HepG2 (cell line): ENCODE measurements around the gene MAGI1. TPM values are rescaled to one million over a fixed set of nuclear protein-coding genes. Genes with fewer than 3 reads are reported as not detected.

Experiments
- ATAC-seq: fragments of 200-7000 bp; cut with Tn5 transposase; 3 replicates; pipeline ENCODE4 v1.9.1; 2020; ENCODE audit warnings: mild to moderate bottlenecking, moderate library complexity
- BruUV-seq: library from RNA; stranded (reverse); fragments of 400-500 nt; replicated peaks from 2 replicates; lab custom pipeline; 2021; lab: Mats Ljungman, UMichigan
- CTCF ChIA-PET: fragments of 300-600 bp; formaldehyde crosslinking; extraction: SDS; loops from one replicate; lab custom pipeline; 2021; ENCODE audit warnings: low total read pairs, inconsistent platforms, low intra/inter-chr PET ratio; lab: Yijun Ruan, JAX
- POLR2A ChIA-PET: fragments of 350-600 bp; sonication (Branson Sonifier 250); formaldehyde crosslinking; loops from one replicate; lab custom pipeline; 2020; ENCODE audit warnings: antibody characterized with exemption, inconsistent platforms; lab: Yijun Ruan, JAX
- DNase-seq: peaks from one replicate; pipeline ENCODE4 v3.0.0-alpha.2; 2015; ENCODE audit warnings: low spot score
- FAIRE-seq: peaks from 3 replicates; lab custom pipeline; 2011; peaks lifted over from hg19 to GRCh38; lab: Jason Lieb, UNC
- H2AFZ ChIP-seq: one replicate; pipeline ENCODE4 v1.6.1; 2011; ENCODE audit warnings: low read length, inconsistent platforms
- H3K27ac ChIP-seq: fragments of 300-600 bp; 3 replicates; pipeline ENCODE4 v1.8.0; 2011; ENCODE audit warnings: mixed run types, mild to moderate bottlenecking, mixed read lengths, low read length, inconsistent platforms; ENCODE audit not compliant: insufficient read depth; ENCODE audit errors: extremely low read length
- H3K27me3 ChIP-seq, 2 experiments: fragments of 200-600 bp in 1 of 2; 2 replicates in 1 of 2; 3 replicates in 1 of 2; pipeline versions ENCODE4 v1.6.0 to v1.8.0; 2011; ENCODE audit warnings: low read length in 2 of 2, mild to moderate bottlenecking in 2 of 2, moderate library complexity in 2 of 2, inconsistent platforms in 1 of 2; ENCODE audit not compliant: insufficient read depth in 2 of 2, control insufficient read depth in 1 of 2
- H3K36me3 ChIP-seq, 2 experiments: fragments of 200-600 bp in 1 of 2; replicated peaks in 1 of 2; 2 replicates in 1 of 2; 3 replicates in 1 of 2; pipeline versions ENCODE4 v1.5.1 to v1.8.0; 2011; ENCODE audit warnings: low read length in 2 of 2, inconsistent platforms in 1 of 2; ENCODE audit not compliant: insufficient read depth in 2 of 2, control insufficient read depth in 1 of 2
- H3K4me1 ChIP-seq: 2 replicates; pipeline ENCODE4 v1.5.1; 2012; ENCODE audit warnings: low read length, inconsistent platforms; ENCODE audit not compliant: insufficient read depth
- H3K4me2 ChIP-seq: 2 replicates; pipeline ENCODE4 v1.6.0; 2011; ENCODE audit warnings: low read depth, low read length, inconsistent platforms
- H3K4me3 ChIP-seq, 3 experiments: fragments of 200-600 bp in 1 of 3; sonication (generic), shearing (Covaris generic) in 1 of 3; replicated peaks in 1 of 3; 2 replicates each; pipeline ENCODE4 v1.5.1; 2011 to 2016; ENCODE audit warnings: low read length in 3 of 3, inconsistent platforms in 2 of 3, low read depth in 2 of 3, mild to moderate bottlenecking in 2 of 3, control low read depth in 1 of 3, mixed read lengths in 1 of 3; ENCODE audit not compliant: insufficient read depth in 1 of 3
- H3K79me2 ChIP-seq: one replicate; pipeline ENCODE4 v1.6.1; 2011; ENCODE audit warnings: low read length, inconsistent platforms; ENCODE audit not compliant: insufficient read depth
- H3K9ac ChIP-seq: 2 replicates; pipeline ENCODE4 v1.6.0; 2011; ENCODE audit warnings: mild to moderate bottlenecking, low read depth, low read length, inconsistent platforms; ENCODE audit not compliant: insufficient read depth
- H3K9me3 ChIP-seq: 2 replicates; pipeline ENCODE4 v1.5.1; 2012; ENCODE audit warnings: mild to moderate bottlenecking, low read length
- H4K20me1 ChIP-seq: 2 replicates; pipeline ENCODE4 v1.6.0; 2011; ENCODE audit warnings: inconsistent platforms, mild to moderate bottlenecking, low read length, moderate library complexity; ENCODE audit not compliant: insufficient read depth
- DPF2 ChIP-seq: sonication (generic); formaldehyde crosslinking; IDR thresholded peaks from 2 replicates; pipeline ENCODE4 v1.4.0; 2020; ENCODE audit warnings: mild to moderate bottlenecking, low read depth, missing genetic modification reagents, borderline replicate concordance
- ELF1 ChIP-seq: sonication (generic); formaldehyde crosslinking; IDR thresholded peaks from 2 replicates; pipeline ENCODE4 v1.4.0; 2020; ENCODE audit warnings: missing genetic modification reagents
- JUN ChIP-seq: sonication (generic); formaldehyde crosslinking; IDR thresholded peaks from 2 replicates; pipeline ENCODE4 v1.4.0; 2020; ENCODE audit warnings: mild to moderate bottlenecking, missing genetic modification reagents
- KLF12 ChIP-seq: sonication (generic); formaldehyde crosslinking; IDR thresholded peaks from 2 replicates; pipeline ENCODE4 v1.4.0; 2020; ENCODE audit warnings: missing genetic modification reagents, borderline replicate concordance
- MATR3 ChIP-seq: sonication (generic); formaldehyde crosslinking; IDR thresholded peaks from 2 replicates; pipeline ENCODE4 v1.4.0; 2020; ENCODE audit warnings: missing genetic modification reagents
- POLR2AphosphoS2 ChIP-seq: IDR thresholded peaks from 2 replicates; pipeline ENCODE4 v1.6.1; 2011; ENCODE audit warnings: low read depth, low read length, improper control_type of control experiment
- TSC22D2 ChIP-seq: sonication (generic); formaldehyde crosslinking; IDR thresholded peaks from 2 replicates; pipeline ENCODE4 v1.5.1; 2020; ENCODE audit warnings: missing genetic modification reagents, mild to moderate bottlenecking, borderline replicate concordance
- ZNF430 ChIP-seq: sonication (generic); formaldehyde crosslinking; IDR thresholded peaks from 2 replicates; pipeline ENCODE4 v1.9.0; 2021; ENCODE audit warnings: mild to moderate bottlenecking, missing genetic modification reagents
- ZNF569 ChIP-seq: sonication (generic); formaldehyde crosslinking; IDR thresholded peaks from 2 replicates; pipeline ENCODE4 v1.5.0; 2020; ENCODE audit warnings: mild to moderate bottlenecking, missing genetic modification reagents, moderate library complexity, borderline replicate concordance
- ZNF660 ChIP-seq: sonication (generic); formaldehyde crosslinking; IDR thresholded peaks from 2 replicates; pipeline ENCODE4 v1.5.1; 2020; ENCODE audit warnings: mild to moderate bottlenecking, low read depth, missing genetic modification reagents, borderline replicate concordance
- ZNF792 ChIP-seq: IDR thresholded peaks from 2 replicates; pipeline ENCODE4 v1.6.1; 2016
- ZSCAN12 ChIP-seq: sonication (generic); formaldehyde crosslinking; IDR thresholded peaks from 2 replicates; pipeline ENCODE4 v1.9.0; 2021; ENCODE audit warnings: mild to moderate bottlenecking, missing genetic modification reagents
- WGBS: methylation state at CpG from one replicate; pipeline ENCODE4 v1.1.6; 2017; ENCODE audit warnings: low lambda C conversion rate; 5-methylcytosine and 5-hydroxymethylcytosine counted together
- in situ Hi-C: cut with HindIII; loops from 2 replicates; pipeline ENCODE4 v1.10.0; 2017; ENCODE audit warnings: low pct_unique_long_range_greater_than_20kb; ENCODE audit not compliant: extremely low pct_ligation_motif_present
- intact Hi-C: fragments of 100-400 bp; cut with micrococcal nuclease; formaldehyde crosslinking; loops from one replicate; pipeline ENCODE4 v1.10.0; 2022; ENCODE audit not compliant: unreplicated experiment
- polyA plus RNA-seq, 8 experiments: library from polyadenylated mRNA; depleted of rRNA in 3 of 8; stranded (reverse) in 7 of 8; unstranded in 1 of 8; fragments of >200 nt; fragmentation: Illumina TruSeq in 4 of 8; extraction: Trizol in 4 of 8; gene quantifications; 2 replicates each; pipeline versions ENCODE4 v1.2.1 to v1.2.3, GENCODE V29; 2011 to 2016; ENCODE audit warnings: low read depth in 4 of 8, missing spikeins in 1 of 8, mixed read lengths in 1 of 8; ENCODE audit not compliant: insufficient read depth in 1 of 8
- total RNA-seq, 5 experiments: library from RNA; depleted of rRNA; stranded (reverse); fragments of >200 nt; fragmentation: Illumina TruSeq; extraction: Trizol; gene quantifications; 2 replicates each; pipeline ENCODE4 v1.2.3, GENCODE V29; 2016; ENCODE audit warnings: low read depth in 1 of 5
- TF ChIP-seq, protein P1 (sequence below): sonication (generic); formaldehyde crosslinking; IDR thresholded peaks from 2 replicates; pipeline ENCODE4 v1.5.0; 2020; ENCODE audit warnings: mild to moderate bottlenecking, missing genetic modification reagents
- TF ChIP-seq, protein P2 (sequence below): IDR thresholded peaks from 2 replicates; pipeline ENCODE4 v1.6.1; 2016; ENCODE audit warnings: low read depth
- TF ChIP-seq, protein P3 (sequence below): sonication (generic); formaldehyde crosslinking; IDR thresholded peaks from 2 replicates; pipeline ENCODE4 v1.5.0; 2020; ENCODE audit warnings: mild to moderate bottlenecking, missing genetic modification reagents, moderate library complexity
- TF ChIP-seq, protein P4 (sequence below): IDR thresholded peaks from 2 replicates; pipeline ENCODE4 v1.6.1; 2018; ENCODE audit warnings: missing genetic modification reagents, mild to moderate bottlenecking, missing compliant biosample characterization
- TF ChIP-seq, protein P5 (sequence below): sonication (generic); formaldehyde crosslinking; IDR thresholded peaks from 2 replicates; pipeline ENCODE4 v1.4.0; 2020; ENCODE audit warnings: missing genetic modification reagents

Gene MAGI1
- total and polyA plus RNA-seq, 2 of the 13 experiments (the other 11 are each of a cell fraction or from before 2014, with no cell fraction given) = 22.2 to 26.0 TPM

DNA sequence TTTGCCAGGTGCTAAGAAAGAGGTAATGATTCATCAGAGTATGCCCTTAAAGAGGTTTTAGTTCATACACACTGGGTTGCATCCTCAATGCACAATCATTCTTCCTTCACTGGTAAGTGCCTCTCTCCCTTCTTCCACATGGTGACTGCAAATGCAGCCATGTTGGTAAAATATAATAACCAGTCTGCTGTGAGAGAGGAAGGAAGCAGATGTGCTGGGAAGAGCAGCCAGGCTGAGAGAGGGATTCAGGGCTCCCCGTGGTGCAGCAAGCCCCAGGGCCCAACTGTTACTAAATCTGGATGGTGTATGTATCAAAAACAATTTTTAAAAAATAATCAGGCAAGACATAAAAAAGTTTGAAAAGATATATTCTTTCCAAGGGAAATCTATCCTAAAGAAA lies 498.1 kb downstream of the MAGI1 start:
- BruUV-seq = no TSS peak
- peaks cover 7% of the 10 kb centered on the region; the same call in 1 of the 2 replicates for H3K4me1 ChIP-seq
- H3K4me3 ChIP-seq = no peak overlapping the region
- no peak overlapping the region for H2AFZ ChIP-seq
- POLR2A ChIA-PET = no interaction called here
- no peak overlapping the region for H3K4me2 ChIP-seq
- CTCF ChIA-PET = no interaction called here
- DNase-seq (no peak), FAIRE-seq (no peak), ATAC-seq (no peak)
- intact Hi-C loops = no loop called here
- no peaks in the 10 kb centered on the region for H3K9me3 ChIP-seq
- H3K27ac ChIP-seq = no peak overlapping the region
- 100% methylated on average over 1 of the region's 1 CpG for WGBS
- H4K20me1 ChIP-seq = peaks cover 25% of the 10 kb centered on the region
- H3K9ac ChIP-seq = no peak overlapping the region
- H3K79me2 ChIP-seq = peaks cover 12% of the 10 kb centered on the region
- no peaks in the 10 kb centered on the region for H3K27me3 ChIP-seq
- no peaks in the 10 kb centered on the region for H3K36me3 ChIP-seq
- in situ Hi-C loops = no loop called here
- TF ChIP-seq DPF2 (CRISPR knock-in tag) (no peak), MATR3 (CRISPR knock-in tag) (no peak), POLR2AphosphoS2 (no peak), ZNF430 (CRISPR knock-in tag) (no peak), ZNF660 (CRISPR knock-in tag) (no peak), TSC22D2 (CRISPR knock-in tag) (no peak), ELF1 (CRISPR knock-in tag) (no peak), JUN (no peak), ZNF569 (CRISPR knock-in tag) (no peak), KLF12 (no peak), ZNF792 (CRISPR knock-in tag) (no peak), ZSCAN12 (CRISPR knock-in tag) (no peak)
- TF ChIP-seq, protein P1, sequence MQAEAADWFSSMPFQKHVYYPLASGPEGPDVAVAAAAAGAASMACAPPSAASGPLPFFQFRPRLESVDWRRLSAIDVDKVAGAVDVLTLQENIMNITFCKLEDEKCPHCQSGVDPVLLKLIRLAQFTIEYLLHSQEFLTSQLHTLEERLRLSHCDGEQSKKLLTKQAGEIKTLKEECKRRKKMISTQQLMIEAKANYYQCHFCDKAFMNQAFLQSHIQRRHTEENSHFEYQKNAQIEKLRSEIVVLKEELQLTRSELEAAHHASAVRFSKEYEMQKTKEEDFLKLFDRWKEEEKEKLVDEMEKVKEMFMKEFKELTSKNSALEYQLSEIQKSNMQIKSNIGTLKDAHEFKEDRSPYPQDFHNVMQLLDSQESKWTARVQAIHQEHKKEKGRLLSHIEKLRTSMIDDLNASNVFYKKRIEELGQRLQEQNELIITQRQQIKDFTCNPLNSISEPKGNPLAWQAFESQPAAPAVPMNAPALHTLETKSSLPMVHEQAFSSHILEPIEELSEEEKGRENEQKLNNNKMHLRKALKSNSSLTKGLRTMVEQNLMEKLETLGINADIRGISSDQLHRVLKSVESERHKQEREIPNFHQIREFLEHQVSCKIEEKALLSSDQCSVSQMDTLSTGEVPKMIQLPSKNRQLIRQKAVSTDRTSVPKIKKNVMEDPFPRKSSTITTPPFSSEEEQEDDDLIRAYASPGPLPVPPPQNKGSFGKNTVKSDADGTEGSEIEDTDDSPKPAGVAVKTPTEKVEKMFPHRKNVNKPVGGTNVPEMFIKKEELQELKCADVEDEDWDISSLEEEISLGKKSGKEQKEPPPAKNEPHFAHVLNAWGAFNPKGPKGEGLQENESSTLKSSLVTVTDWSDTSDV (CRISPR knock-in tag) = no peak
- TF ChIP-seq, protein P2, sequence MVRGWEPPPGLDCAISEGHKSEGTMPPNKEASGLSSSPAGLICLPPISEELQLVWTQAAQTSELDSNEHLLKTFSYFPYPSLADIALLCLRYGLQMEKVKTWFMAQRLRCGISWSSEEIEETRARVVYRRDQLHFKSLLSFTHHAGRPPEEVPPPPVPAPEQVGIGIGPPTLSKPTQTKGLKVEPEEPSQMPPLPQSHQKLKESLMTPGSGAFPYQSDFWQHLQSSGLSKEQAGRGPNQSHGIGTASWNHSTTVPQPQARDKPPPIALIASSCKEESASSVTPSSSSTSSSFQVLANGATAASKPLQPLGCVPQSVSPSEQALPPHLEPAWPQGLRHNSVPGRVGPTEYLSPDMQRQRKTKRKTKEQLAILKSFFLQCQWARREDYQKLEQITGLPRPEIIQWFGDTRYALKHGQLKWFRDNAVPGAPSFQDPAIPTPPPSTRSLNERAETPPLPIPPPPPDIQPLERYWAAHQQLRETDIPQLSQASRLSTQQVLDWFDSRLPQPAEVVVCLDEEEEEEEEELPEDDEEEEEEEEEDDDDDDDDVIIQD (CRISPR knock-in tag) = no peak
- TF ChIP-seq, protein P3, sequence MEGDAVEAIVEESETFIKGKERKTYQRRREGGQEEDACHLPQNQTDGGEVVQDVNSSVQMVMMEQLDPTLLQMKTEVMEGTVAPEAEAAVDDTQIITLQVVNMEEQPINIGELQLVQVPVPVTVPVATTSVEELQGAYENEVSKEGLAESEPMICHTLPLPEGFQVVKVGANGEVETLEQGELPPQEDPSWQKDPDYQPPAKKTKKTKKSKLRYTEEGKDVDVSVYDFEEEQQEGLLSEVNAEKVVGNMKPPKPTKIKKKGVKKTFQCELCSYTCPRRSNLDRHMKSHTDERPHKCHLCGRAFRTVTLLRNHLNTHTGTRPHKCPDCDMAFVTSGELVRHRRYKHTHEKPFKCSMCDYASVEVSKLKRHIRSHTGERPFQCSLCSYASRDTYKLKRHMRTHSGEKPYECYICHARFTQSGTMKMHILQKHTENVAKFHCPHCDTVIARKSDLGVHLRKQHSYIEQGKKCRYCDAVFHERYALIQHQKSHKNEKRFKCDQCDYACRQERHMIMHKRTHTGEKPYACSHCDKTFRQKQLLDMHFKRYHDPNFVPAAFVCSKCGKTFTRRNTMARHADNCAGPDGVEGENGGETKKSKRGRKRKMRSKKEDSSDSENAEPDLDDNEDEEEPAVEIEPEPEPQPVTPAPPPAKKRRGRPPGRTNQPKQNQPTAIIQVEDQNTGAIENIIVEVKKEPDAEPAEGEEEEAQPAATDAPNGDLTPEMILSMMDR (CRISPR knock-in tag) = no peak
- TF ChIP-seq, protein P4, sequence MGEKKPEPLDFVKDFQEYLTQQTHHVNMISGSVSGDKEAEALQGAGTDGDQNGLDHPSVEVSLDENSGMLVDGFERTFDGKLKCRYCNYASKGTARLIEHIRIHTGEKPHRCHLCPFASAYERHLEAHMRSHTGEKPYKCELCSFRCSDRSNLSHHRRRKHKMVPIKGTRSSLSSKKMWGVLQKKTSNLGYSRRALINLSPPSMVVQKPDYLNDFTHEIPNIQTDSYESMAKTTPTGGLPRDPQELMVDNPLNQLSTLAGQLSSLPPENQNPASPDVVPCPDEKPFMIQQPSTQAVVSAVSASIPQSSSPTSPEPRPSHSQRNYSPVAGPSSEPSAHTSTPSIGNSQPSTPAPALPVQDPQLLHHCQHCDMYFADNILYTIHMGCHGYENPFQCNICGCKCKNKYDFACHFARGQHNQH (CRISPR knock-in tag) = no peak
- TF ChIP-seq, protein P5, sequence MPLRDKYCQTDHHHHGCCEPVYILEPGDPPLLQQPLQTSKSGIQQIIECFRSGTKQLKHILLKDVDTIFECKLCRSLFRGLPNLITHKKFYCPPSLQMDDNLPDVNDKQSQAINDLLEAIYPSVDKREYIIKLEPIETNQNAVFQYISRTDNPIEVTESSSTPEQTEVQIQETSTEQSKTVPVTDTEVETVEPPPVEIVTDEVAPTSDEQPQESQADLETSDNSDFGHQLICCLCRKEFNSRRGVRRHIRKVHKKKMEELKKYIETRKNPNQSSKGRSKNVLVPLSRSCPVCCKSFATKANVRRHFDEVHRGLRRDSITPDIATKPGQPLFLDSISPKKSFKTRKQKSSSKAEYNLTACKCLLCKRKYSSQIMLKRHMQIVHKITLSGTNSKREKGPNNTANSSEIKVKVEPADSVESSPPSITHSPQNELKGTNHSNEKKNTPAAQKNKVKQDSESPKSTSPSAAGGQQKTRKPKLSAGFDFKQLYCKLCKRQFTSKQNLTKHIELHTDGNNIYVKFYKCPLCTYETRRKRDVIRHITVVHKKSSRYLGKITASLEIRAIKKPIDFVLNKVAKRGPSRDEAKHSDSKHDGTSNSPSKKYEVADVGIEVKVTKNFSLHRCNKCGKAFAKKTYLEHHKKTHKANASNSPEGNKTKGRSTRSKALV (CRISPR knock-in tag) = no peak
